PC-3 (cell line): ENCODE data around the gene CXorf66. TPM values are rescaled to one million over a fixed set of nuclear protein-coding genes. Genes with fewer than 3 reads are reported as not detected.

ENCODE experiments used
- ATAC-seq: fragments of 200-7000 bp; cut with Tn5 transposase; 2 replicates; pipeline ENCODE4 v1.9.1; 2020; ENCODE audit warnings: mild to moderate bottlenecking, moderate library complexity
- BruUV-seq: library from RNA; stranded (reverse); fragments of 400-500 nt; replicated peaks from 2 replicates; lab custom pipeline; 2021; lab: Mats Ljungman, UMichigan
- CTCF ChIA-PET: fragments of 300-600 bp; sonication (Branson Sonifier 250); formaldehyde crosslinking; loops from one replicate; lab custom pipeline; 2022; ENCODE audit warnings: antibody characterized with exemption; lab: Charles Lee
- POLR2A ChIA-PET: fragments of 300-600 bp; sonication (Branson Sonifier 250); formaldehyde crosslinking; loops from one replicate; lab custom pipeline; 2022; ENCODE audit warnings: antibody characterized with exemption; ENCODE audit not compliant: unreplicated experiment; lab: Charles Lee
- DNase-seq: peaks from one replicate; pipeline ENCODE4 v3.0.0-alpha.2; 2015
- H2AFZ ChIP-seq: fragments of 300-600 bp; sonication (generic); 2 replicates; pipeline ENCODE4 v1.6.0; 2016; ENCODE audit warnings: antibody characterized with exemption, low read length
- H3F3A ChIP-seq: fragments of 300-600 bp; sonication (generic); one replicate; pipeline ENCODE4 v1.6.0; 2017; ENCODE audit warnings: antibody characterized with exemption, low read length, control low read depth, mild to moderate bottlenecking; ENCODE audit not compliant: unreplicated experiment
- H3K27ac ChIP-seq: fragments of 300-600 bp; sonication (generic); 2 replicates; pipeline ENCODE4 v1.5.1; 2016; ENCODE audit warnings: mild to moderate bottlenecking, low read length
- H3K27me3 ChIP-seq: fragments of 300-600 bp; sonication (generic); 2 replicates; pipeline ENCODE4 v1.6.1; 2016; ENCODE audit warnings: low read length, mixed read lengths
- H3K36me3 ChIP-seq: fragments of 300-600 bp; sonication (generic); 2 replicates; pipeline ENCODE4 v1.6.1; 2016; ENCODE audit warnings: low read depth, mixed run types, low read length, mixed read lengths
- H3K4me1 ChIP-seq: fragments of 300-600 bp; sonication (generic); 2 replicates; pipeline ENCODE4 v1.5.1; 2016; ENCODE audit warnings: low read length; ENCODE audit not compliant: insufficient read depth
- H3K4me2 ChIP-seq: fragments of 300-600 bp; sonication (generic); 2 replicates; pipeline ENCODE4 v1.6.0; 2016; ENCODE audit warnings: low read length
- H3K4me3 ChIP-seq: fragments of 300-600 bp; sonication (generic); 2 replicates; pipeline ENCODE4 v1.5.1; 2016; ENCODE audit warnings: mild to moderate bottlenecking, low read length, mixed read lengths
- H3K79me2 ChIP-seq: fragments of 300-600 bp; sonication (generic); 2 replicates; pipeline ENCODE4 v1.6.1; 2017; ENCODE audit warnings: low read length, mixed read lengths
- H3K9ac ChIP-seq: fragments of 300-600 bp; sonication (generic); 2 replicates; pipeline ENCODE4 v1.6.0; 2016; ENCODE audit warnings: mild to moderate bottlenecking, low read length
- H3K9me2 ChIP-seq: fragments of 300-600 bp; sonication (generic); replicated peaks from 2 replicates; pipeline ENCODE4 v1.6.1; 2016; ENCODE audit warnings: mixed run types, low read length, mixed read lengths
- H3K9me3 ChIP-seq: fragments of 300-600 bp; sonication (generic); 2 replicates; pipeline ENCODE4 v1.6.1; 2016; ENCODE audit warnings: low read length, mixed read lengths
- H4K20me1 ChIP-seq: fragments of 300-600 bp; sonication (generic); 2 replicates; pipeline ENCODE4 v1.6.1; 2016; ENCODE audit warnings: low read length, mixed read lengths
- CTCF ChIP-seq: fragments of 300-600 bp; sonication (generic); conservative IDR thresholded peaks from 2 replicates; pipeline ENCODE4 v1.5.1; 2017; ENCODE audit warnings: antibody characterized with exemption, low read depth, mild to moderate bottlenecking, low read length
- EZH2 ChIP-seq: fragments of 300-600 bp; sonication (generic); IDR thresholded peaks from one replicate; pipeline ENCODE4 v1.6.1; 2017; ENCODE audit warnings: antibody characterized with exemption, mild to moderate bottlenecking, low read length; ENCODE audit not compliant: unreplicated experiment
- EZH2phosphoT487 ChIP-seq: fragments of 300-600 bp; sonication (generic); IDR thresholded peaks from 2 replicates; pipeline ENCODE4 v1.6.1; 2018; ENCODE audit warnings: mild to moderate bottlenecking, antibody characterized with exemption, low read length, borderline replicate concordance
- intact Hi-C: fragments of 100-400 bp; cut with micrococcal nuclease; formaldehyde crosslinking; loops from 2 replicates; pipeline ENCODE4 v1.9.0; 2023
- total RNA-seq: library from RNA; depleted of rRNA; stranded (reverse); fragments of >200 nt; gene quantifications from 2 replicates; pipeline ENCODE4 v1.2.3, GENCODE V29; 2014

The CXorf66 gene
- total RNA-seq, 1 experiment from 2014 or later, result not detected

GRCh38 chrX:139972629-139973624, 7.6 kb upstream of the CXorf66 start:
- intact Hi-C loops, result no loop called here
- Histone ChIP-seq H3K4me2 (no peak overlapping the region), H3K79me2 (no peaks in the 10 kb centered on the region), H3F3A (no peaks in the 10 kb centered on the region), H2AFZ (no peak overlapping the region), H4K20me1 (no peaks in the 10 kb centered on the region), H3K4me3 (no peak overlapping the region), H3K27me3 (no peaks in the 10 kb centered on the region), H3K9me3 (no peaks in the 10 kb centered on the region), H3K36me3 (no peaks in the 10 kb centered on the region), H3K27ac (no peak overlapping the region), H3K9ac (no peak overlapping the region), H3K4me1 (no peaks in the 10 kb centered on the region), H3K9me2 (no peaks in the 10 kb centered on the region)
- ATAC-seq, result no peak
- CTCF ChIA-PET, result no interaction called here
- BruUV-seq, result no TSS peak
- no peak for DNase-seq
- POLR2A ChIA-PET, result no interaction called here
- TF ChIP-seq CTCF (no peak), EZH2phosphoT487 (no peak), EZH2 (no peak)

GRCh38 chrX:139972113-139972512, 6.8 kb upstream of the CXorf66 start:
- no peak for DNase-seq

More at GRCh38 chrX:139972113-139972512, 6.8 kb upstream of the CXorf66 start:
- no TSS peak for BruUV-seq
- TF ChIP-seq EZH2, result no peak
- TF ChIP-seq CTCF, result no peak
- TF ChIP-seq EZH2phosphoT487, result no peak
- H3F3A ChIP-seq, result no peaks in the 10 kb centered on the region
- no peaks in the 10 kb centered on the region for H3K4me1 ChIP-seq
- H3K4me2 ChIP-seq, result no peak overlapping the region
- H3K9ac ChIP-seq, result no peak overlapping the region
- ChIA-PET POLR2A (no interaction called here), CTCF (no interaction called here)
- no peaks in the 10 kb centered on the region for H3K79me2 ChIP-seq
- no peak overlapping the region for H3K4me3 ChIP-seq
- H3K36me3 ChIP-seq, result no peaks in the 10 kb centered on the region
- no peak overlapping the region for H2AFZ ChIP-seq
- no peaks in the 10 kb centered on the region for H3K9me3 ChIP-seq
- no peak for ATAC-seq
- no peaks in the 10 kb centered on the region for H3K27me3 ChIP-seq
- intact Hi-C loops, result no loop called here
- H4K20me1 ChIP-seq, result no peaks in the 10 kb centered on the region
- H3K27ac ChIP-seq, result no peak overlapping the region
- no peaks in the 10 kb centered on the region for H3K9me2 ChIP-seq
